ENCODE measurements around the gene TNP2.
A peak's percentile ranks its signal among the peaks of the same experiment; 100 is the strongest.

The TNP2 gene

DNA sequence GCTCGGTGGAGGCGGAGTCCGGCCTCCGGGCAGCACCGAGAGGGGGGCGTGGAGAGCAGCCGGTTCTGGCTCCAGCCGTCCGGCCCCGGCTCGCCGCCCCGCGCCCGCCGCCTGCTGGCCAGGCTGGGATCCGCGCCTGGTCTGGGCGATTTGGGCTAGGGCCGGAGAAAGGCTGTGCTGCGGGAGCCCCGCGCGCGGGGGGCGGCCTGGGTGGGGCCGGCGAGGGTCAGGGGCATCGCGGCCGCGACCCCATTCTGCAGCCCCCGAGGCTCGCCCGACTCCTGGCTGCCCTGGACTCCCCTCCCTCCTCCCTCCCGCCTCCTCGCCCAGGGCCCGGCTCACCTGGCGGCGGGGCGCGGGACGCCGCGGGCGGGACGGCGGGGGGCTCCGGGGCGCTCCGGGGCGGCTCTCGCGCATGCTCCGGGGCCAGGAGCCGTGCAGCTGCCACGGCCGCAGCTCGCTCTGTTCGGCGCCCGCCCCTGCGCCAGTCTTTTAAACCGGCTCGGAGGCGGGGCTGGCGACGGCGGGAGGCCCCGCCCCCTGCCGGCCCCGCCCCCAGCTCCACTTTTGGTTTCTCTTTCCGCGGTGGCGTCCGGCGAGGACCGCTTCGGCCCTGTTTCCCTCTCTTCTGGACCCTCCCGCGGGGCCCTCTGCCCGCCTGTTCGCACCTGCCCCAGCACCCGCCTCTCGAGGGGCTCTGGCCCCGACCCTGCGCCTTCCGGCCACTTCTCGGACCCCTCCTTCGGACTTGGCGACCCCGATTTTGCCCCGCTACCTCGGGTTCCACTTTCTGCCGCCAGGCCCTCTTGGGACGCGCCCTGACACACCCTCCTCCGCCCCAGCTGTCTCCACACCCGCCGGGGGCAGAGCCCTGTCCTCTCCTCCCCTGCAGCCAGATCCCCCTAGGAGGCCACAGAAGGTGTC lies 13.1 kb downstream of the TNP2 start, which contains the start of gene SOCS1:
TSS of gene SOCS1 (minus strand) at position 468 of the 924 bp plus-strand sequence. CDS start 726 bp downstream, outside the sequence.
- peak; percentile 92 to 97 (median 96) for DNase-seq

DNA sequence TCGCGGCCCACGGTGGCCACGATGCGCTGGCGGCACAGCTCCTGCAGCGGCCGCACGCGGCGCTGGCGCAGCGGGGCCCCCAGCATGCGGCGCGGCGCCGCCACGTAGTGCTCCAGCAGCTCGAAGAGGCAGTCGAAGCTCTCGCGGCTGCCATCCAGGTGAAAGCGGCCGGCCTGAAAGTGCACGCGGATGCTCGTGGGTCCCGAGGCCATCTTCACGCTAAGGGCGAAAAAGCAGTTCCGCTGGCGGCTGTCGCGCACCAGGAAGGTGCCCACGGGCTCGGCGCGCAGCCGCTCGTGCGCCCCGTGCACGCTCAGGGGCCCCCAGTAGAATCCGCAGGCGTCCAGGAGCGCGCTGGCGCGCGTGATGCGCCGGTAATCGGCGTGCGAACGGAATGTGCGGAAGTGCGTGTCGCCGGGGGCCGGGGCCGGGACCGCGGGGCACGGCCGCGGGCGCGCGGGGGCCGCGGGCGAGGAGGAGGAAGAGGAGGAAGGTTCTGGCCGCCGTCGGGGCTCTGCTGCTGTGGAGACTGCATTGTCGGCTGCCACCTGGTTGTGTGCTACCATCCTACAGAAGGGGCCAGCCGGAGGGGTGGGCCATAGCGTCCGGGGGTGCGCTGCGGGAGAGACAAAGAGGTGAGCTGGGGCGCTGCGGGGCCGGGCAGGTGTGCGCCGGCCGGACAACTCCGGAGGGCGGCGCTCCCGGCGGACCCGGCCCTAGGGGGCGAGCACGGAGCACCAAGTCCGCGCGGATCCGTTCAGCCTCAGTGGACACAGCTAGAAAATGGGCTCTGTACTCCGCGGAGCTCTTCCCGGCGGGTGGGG lies 14.0 kb downstream of the TNP2 start:
- DNase-seq = peak in 2 of 3 donors; percentile 38 to 68

- DNase-seq = no peak
Measured at GRCh38 chr16:11253995-11254912, 14.9 kb downstream of the TNP2 start.

GRCh38 chr16:11253009-11253994 lies 15.8 kb downstream of the TNP2 start:
- peak in 1 of 3 donors; percentile 43 for DNase-seq

DNA sequence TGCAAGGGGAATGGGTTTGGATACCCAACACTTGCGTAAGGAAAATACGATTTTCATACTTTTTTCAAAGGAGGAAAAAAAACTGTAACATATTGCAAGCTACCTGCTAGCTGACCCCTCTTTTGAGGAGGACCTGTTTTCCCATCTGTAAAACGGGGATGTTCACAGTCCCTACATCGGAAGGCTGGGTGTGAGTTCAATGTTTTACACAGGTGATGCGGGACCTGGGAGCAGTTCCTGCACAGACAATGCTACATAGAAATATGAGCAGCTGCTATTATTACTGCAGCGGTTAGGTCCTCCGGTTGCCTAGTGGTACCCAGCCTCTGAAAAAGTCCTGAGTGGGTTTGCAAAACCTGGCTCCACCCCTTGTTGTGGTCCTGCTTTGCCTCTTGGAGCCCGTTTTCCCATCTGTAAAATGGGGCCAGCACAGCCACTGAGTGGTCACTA lies 16.6 kb downstream of the TNP2 start:
- no peak for DNase-seq

GRCh38 chr16:11251525-11252481 lies 17.3 kb downstream of the TNP2 start:
- peak; percentile 58 to 75 (median 66) for DNase-seq

DNA sequence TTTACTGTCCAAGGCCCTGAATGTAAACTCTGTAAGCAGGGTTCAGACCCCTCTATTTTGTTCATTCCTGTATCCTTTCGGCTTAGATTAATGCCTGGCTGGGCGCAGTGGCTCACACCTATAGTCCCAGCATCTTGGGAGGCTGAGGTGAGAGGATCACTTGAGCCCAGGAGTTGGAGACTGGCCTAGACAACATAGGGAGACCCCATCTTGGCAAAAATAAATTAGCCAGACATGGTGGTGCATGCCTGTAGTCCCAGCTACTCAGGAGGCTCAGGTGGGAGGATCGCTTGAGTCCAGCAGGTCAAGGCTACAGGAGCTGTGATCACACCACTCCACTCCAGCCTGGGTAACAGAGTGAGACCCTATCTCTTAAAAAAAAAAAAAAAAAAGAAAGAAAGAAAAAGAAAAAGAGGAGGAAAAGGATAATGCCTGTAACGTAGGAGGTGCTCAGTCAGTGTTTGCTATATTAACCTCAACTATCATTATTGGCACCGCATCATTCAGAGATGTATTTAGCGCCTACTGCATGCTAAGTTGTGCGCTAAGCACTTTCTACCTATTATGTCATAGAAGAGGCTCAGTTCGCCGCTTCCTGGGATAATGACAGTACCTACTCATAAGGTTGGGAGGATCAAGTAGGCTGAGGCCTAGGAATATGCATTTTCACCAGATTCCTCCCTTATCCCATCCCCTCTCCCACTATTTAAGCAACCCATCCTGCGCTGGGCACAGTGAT lies 18.2 kb downstream of the TNP2 start:
- no peak for DNase-seq

GRCh38 chr16:11250091-11250785 lies 18.9 kb downstream of the TNP2 start:
- DNase-seq = no peak

DNA sequence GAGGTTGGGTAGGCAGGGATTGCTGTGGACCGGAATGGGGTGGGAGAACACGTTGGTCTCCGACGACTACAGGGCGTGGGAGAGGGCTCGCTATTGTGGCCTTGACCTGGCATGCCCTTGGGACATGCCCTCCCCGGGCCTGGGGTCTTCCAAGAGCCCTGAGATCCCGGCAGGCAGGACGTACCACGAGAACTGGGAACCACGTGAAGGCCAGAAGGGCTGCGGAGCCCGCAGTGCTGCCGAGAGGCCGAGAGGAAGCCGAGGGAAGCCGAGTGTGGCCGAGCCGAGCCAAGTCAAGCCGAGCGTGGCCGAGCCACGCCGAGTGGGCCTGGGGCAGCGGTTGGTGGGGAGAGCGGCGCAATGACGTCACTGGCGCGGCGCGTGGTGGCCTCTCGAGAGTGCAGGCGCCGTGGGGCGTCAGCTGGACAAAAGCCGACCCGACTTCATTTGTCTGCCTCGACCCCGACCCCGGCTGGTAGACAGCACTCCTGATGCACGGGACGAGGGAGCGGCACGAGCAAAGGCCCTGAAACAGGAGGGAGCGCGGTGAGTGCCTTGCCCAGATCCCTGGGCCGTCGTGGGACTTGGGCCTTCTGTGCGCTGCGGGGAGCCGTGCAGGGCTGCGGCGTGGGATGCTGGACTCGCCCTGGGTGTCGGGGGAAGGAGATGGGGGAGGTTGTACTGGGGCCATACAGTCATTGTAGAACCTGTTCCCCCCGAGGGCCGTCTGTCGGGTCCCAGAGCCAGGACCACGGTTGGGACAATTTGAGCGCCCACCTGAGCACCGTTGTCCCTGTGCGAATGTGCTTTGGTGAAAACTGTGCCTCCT lies 19.7 kb downstream of the TNP2 start:
- DNase-seq = peak in 1 of 3 donors; percentile 37

- DNase-seq = no peak
Measured at GRCh38 chr16:11248133-11248532, 21.0 kb downstream of the TNP2 start.

GRCh38 chr16:11245988-11246387 lies 23.1 kb downstream of the TNP2 start:
- no peak for DNase-seq

GRCh38 chr16:11245222-11245737 lies 23.8 kb downstream of the TNP2 start:
- no peak for DNase-seq

- DNase-seq = no peak
Measured at GRCh38 chr16:11242658-11243057, 26.5 kb downstream of the TNP2 start.

GRCh38 chr16:11241480-11242204 lies 27.5 kb downstream of the TNP2 start:
- DNase-seq = no peak

GRCh38 chr16:11240636-11241473 lies 28.3 kb downstream of the TNP2 start:
- DNase-seq = no peak

All from suppressor macrophage treated with lipopolysaccharide for 1 hour (primary cell).